ENCODE results near the gene SEMA3F.

The SEMA3F gene

GRCh38 chr3:50235716-50236483 is 80.8 kb downstream of the SEMA3F start, which contains the start of gene GNAI2:
GNAI2 (plus strand) TSS chr3:50236204; CDS start chr3:50236336, 132 bp downstream.
- DNase-seq (ENCODE audit: low read depth) = peak; percentile 98

DNA sequence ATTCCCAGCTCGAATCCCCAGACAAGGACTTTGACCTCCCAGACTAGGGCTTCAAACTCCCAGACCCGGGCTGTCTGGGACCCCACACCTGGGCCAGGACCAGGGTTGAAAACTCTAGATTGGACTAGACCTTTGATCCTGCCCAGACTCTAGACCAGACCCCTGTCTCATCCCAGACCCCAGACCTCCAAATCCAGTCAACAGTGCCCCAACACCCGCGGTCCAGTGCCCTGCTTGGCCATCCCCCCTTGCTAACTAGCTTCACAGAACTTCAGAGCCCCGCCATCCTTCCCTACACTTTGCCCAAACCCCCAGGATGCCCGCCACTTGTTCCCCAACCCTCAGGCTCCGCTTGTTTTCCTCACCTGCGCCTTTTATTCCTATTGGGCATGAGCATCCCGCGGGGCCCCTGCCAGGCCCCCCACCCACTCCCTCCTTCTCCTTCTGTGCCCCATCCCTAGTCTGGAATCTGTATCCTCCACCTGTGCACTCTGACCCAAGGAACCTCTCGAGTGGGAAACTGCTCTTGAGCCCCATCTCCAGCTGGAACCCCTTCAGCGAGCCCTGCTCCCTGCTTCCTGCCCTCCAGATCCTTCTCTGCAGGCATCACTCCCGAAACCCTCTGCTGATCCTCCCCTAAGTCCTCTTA is 81.5 kb downstream of the SEMA3F start:
- no peak for DNase-seq (ENCODE audit: low read depth)

GRCh38 chr3:50237133-50237651 is 82.1 kb downstream of the SEMA3F start:
- no peak for DNase-seq (ENCODE audit: low read depth)

DNA sequence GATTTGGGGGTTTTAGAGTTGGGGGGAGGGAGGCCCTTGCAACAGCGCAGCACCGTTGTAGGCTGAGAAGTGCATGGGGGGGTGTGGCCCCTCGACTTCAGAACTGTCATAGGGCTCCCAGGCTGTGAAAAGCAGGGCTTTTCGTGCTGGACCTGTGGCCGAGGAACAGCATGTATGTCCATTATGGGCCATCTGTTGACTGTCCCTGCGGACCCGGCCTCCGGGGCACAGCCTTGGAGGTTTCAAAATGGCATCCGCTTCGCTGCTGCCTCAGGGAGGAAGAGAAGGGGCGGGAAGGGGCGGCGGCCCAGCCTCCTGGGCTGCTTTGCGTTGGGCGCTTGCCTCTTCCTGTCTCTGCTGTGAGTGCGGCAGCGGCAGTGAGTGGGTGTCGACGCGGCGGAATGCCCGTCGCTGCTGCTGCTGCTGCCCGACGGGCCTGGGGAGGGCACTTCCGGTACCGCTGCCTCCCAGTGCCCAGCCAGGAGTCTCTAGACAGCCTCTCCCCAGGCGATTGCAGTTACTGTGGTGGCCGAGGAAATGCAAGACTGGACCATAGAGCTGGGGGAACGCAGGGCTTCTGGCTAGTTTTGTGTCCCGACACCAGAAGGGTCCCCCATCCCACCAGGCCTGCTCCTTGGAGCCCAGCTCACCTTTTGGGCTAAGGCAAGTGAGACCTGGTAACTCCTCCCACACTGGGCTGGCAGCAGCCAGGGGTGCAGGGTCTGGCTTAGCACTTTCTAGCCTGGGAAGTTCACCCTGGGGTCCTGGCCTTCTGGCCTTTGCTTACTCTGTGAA is 82.8 kb downstream of the SEMA3F start:
- peak; percentile 65 for DNase-seq (ENCODE audit: low read depth)

DNA sequence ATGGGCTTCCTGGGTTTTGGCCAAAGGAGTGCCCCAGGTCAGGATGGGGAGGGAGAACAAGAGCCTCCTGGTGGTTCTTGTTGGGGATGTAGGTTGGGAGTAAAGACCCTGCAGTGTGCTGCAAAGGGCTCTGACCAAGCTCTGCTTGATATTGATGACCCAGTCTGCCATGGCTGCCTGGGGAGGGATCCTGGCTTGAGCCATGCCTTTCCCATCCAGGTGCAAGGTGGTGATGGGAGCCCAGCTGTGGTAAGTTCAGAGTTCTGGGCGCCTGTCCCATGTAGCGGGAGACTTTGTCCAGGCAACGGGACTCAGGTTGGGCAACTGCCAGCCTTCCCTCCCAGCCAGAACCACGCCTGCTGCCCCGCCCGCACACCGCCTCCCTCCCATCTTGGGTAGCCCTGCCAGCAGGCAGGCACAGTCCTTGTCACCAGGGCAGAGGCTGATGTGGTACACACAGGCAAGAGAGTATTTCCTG is 83.5 kb downstream of the SEMA3F start:
- DNase-seq (ENCODE audit: low read depth) = no peak
